HG02610 (cell line): Measurements from ENCODE around the gene CCDC74B.
"Not testable (repeated sequence)": the region's sequence is repeated elsewhere in the genome, so short reads cannot be mapped to it uniquely, and the experiment has no call there.

Experiments used
- ATAC-seq: cut with Tn5 transposase; IDR thresholded peaks from one replicate; pipeline ENCODE4 v1.9.1; 2021; ENCODE audit warnings: mild to moderate bottlenecking, moderate library complexity; ENCODE audit not compliant: unreplicated experiment

Gene CCDC74B

GRCh38 chr2:130120924-130121323, 24.0 kb downstream of the CCDC74B start:
- not testable (repeated sequence) for ATAC-seq

- ATAC-seq, result not testable (repeated sequence)
Observed at GRCh38 chr2:130102597-130103363, 42.1 kb downstream of the CCDC74B start.
